Thyroid gland (tissue), 4 donors: ENCODE measurements around the gene ZNF775. TPM values are rescaled to one million over a fixed set of nuclear protein-coding genes. Genes with fewer than 3 reads are reported as not detected.

ENCODE experiments used
- DNase-seq, 2 donors: peaks; one replicate each; pipeline ENCODE4 v3.0.0-alpha.2; 2019
- H3K27ac ChIP-seq, 3 donors: fragments of 200-600 bp; sonication (generic); 1 replicate in 2 of 3; 2 replicates in 1 of 3; pipeline ENCODE4 v1.5.1; 2016 to 2019; ENCODE audit warnings: mild to moderate bottlenecking in 1 of 3, moderate library complexity in 1 of 3
- H3K27me3 ChIP-seq: fragments of 200-600 bp; sonication (generic); one replicate; pipeline ENCODE4 v1.5.1; 2019
- H3K36me3 ChIP-seq, 2 donors: fragments of 200-600 bp; sonication (generic); one replicate each; pipeline ENCODE4 v1.5.1; 2016 to 2019
- H3K4me1 ChIP-seq, 2 donors: fragments of 200-600 bp; sonication (generic); one replicate each; pipeline ENCODE4 v1.5.1; 2017 to 2019
- H3K4me3 ChIP-seq, 3 donors: fragments of 200-600 bp; sonication (generic); replicated peaks in 1 of 3; 1 replicate in 2 of 3; 2 replicates in 1 of 3; pipeline ENCODE4 v1.5.1; 2016; ENCODE audit warnings: mild to moderate bottlenecking in 1 of 3
- H3K9me3 ChIP-seq: fragments of 200-600 bp; sonication (generic); one replicate; pipeline ENCODE4 v1.5.1; 2017
- POLR2A ChIP-seq, 2 donors: fragments of 450-650 bp; IDR thresholded peaks; one replicate each; pipeline ENCODE4 v1.6.1; 2017; ENCODE audit warnings: antibody characterized with exemption in 2 of 2, mild to moderate bottlenecking in 2 of 2, moderate library complexity in 1 of 2
- WGBS, 2 donors: methylation state at CpG; one replicate each; pipeline ENCODE4 v1.1.5; 2017; 5-methylcytosine and 5-hydroxymethylcytosine counted together
- intact Hi-C: fragments of 100-400 bp; cut with DNase I; formaldehyde crosslinking; loops from one replicate; pipeline ENCODE4 v1.15.1; 2023
- total RNA-seq, 4 donors: library from RNA; depleted of rRNA; stranded (reverse); fragments of >200 nt; gene quantifications; one replicate each; pipeline ENCODE4 v1.2.3, GENCODE V29; 2016
- TF ChIP-seq, protein P1 (sequence below), 6 experiments: fragments of 200-600 bp in 3 of 6; fragments of 450-650 bp in 3 of 6; sonication (generic) in 3 of 6; IDR thresholded peaks; one replicate each; pipeline ENCODE4 v1.5.1; 2016 to 2019; ENCODE audit warnings: antibody characterized with exemption in 6 of 6, mild to moderate bottlenecking in 2 of 6, inconsistent platforms in 1 of 6, moderate library complexity in 1 of 6

ZNF775 gene
- total RNA-seq, 4 donors from 2014 or later: 4.3 to 7.5 (median 6.3) TPM

DNA sequence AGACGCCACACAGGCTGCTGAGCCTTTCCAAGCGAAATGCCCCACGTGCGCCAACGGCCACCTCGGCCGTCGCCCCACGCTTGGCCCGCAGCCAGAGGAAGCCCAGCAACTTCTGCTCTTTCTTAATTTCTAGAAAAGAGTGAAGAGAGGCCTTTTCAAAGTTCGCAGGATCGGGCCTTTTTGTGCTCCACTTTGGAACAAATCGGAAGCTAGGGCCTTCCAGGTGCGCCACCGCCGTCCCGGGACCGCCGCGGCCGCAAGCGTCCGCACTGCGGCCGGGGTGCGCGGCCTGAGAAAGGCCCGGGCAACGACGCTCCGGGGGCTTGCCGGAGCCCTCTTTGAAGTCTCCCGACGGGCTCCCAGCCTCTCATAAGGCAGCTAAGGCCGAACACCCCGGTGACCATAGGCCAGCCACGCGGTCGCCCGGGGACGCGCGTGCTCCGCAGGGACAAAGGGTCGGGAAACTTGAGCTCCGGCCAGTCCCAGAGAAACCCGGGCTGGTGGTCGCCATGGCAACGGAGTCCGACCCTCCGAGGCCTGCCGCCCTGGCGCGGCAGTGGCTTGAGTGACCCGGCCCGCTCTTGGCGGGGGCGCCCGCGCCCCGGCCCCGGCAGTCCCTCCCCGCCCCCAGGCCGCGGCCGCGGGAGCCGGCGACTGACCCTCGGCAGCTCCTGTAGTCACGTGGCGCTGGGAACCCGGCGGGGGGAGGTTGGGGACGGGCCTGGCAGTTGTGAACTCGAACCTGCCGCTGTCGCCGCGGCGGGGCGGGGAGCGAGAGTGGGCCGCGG lies 10.8 kb upstream of the ZNF775 start, which contains the start of gene REPIN1:
TSS of gene REPIN1 (plus strand) at position 727 of the 788 bp plus-strand sequence. CDS start 890 bp downstream, outside the sequence.
- Histone ChIP-seq H3K4me1 (peaks cover 16 to 31% of the 10 kb centered on the region in 2 donors), H3K27me3 (no peaks in the 10 kb centered on the region), H3K27ac (peak within 1 kb of the TSS; percentile 92 to 98 (median 93)), H3K9me3 (no peaks in the 10 kb centered on the region), H3K36me3 (peaks cover 14 to 17% of the 10 kb centered on the region in 2 donors), H3K4me3 (peak within 1 kb of the TSS; percentile 73 to 96 (median 82))
- peak; percentile 93 to 95 for DNase-seq
- TF ChIP-seq, protein P1, sequence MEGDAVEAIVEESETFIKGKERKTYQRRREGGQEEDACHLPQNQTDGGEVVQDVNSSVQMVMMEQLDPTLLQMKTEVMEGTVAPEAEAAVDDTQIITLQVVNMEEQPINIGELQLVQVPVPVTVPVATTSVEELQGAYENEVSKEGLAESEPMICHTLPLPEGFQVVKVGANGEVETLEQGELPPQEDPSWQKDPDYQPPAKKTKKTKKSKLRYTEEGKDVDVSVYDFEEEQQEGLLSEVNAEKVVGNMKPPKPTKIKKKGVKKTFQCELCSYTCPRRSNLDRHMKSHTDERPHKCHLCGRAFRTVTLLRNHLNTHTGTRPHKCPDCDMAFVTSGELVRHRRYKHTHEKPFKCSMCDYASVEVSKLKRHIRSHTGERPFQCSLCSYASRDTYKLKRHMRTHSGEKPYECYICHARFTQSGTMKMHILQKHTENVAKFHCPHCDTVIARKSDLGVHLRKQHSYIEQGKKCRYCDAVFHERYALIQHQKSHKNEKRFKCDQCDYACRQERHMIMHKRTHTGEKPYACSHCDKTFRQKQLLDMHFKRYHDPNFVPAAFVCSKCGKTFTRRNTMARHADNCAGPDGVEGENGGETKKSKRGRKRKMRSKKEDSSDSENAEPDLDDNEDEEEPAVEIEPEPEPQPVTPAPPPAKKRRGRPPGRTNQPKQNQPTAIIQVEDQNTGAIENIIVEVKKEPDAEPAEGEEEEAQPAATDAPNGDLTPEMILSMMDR (IDR thresholded peaks at IDR 0.05): no peak
- peak; percentile 23 to 74 for TF ChIP-seq POLR2A (IDR thresholded peaks at IDR 0.05)
- intact Hi-C loops: no loop called here
- 1 to 2% methylated on average over 19 to 34 of the region's 85 CpGs for WGBS, 2 donors

DNA sequence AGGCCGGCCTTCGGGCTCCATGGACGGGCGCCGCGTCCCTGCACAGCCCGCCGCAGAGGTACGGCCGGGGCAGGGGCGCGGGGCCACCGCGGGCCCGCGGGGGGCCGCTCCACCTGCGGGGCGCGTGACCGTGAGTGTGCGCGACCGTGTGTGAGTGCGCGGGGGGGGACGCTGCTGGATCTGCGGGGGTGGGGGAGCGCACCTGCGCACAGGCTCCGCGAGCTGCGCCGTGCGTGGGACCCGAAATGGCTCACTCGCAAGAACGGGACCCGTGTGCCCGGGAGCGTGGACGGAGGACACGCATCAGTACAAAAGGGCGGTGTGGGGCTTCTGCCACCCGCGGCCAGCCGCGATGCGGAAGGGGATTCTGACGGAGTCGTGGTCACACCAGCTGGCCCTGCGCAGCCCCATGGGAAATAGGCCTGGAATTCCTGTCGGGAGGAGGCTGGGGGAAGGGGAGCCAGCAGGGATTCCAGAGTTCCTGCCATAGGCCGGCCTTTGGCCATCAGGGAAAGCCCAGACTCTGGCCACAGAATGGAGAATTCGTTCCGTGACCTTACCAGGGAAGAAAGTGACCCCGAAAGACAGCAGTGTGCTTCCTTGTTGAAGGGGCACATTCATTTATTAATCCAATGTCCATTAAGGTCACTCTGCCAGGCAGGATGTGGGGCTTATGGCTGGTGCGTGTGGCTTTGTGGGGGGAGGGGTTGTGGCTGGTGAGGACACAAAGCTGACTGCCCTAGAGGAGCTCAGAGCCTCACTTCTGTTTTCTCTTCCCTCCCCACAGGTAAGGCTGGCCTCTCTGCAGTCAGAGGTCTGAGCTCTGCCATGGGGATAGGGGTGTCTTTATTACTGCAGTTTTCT lies 10.0 kb upstream of the ZNF775 start:
- DNase-seq: peak; percentile 68 to 77
- intact Hi-C loops: no loop called here

DNA sequence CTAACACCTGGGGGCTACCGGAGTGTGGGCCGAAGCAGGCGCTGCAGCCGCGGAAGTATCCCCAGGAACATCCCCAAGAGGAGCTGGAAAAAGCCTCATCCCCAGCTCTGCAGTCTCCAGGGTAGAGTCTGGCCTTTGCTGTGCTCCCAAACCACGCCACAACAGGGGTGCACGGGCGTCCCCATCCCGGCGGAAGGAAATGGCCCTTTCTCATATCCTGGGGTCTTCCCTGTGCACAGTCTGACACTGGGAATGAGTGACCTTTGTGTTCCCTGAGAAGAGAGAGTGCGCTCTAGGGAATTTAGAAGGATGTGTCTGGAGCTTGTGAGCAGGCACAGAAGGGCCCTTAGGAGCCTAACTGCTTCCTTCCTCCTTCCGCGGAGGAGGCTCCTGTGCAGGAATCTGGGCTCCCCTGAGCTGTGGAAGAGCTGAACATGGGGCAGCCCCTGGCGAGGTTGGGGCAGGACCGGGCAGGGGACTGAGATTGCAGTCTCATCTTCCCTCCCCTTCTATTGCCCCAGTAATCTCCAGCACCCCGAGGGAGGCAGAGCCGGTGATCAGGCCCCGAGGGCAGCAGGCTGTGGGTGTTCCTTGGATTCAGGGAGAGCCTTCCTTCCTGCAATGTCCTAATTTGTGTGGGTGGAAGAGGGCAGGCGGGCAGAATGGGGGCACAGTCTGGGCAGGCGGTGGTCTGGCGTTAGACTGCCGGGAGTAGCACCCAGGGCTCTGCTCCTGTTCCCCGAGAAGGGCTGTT lies 9.2 kb upstream of the ZNF775 start:
- WGBS, 2 donors: 34 to 47% methylated on average over 16 to 19 of the region's 23 CpGs
- Histone ChIP-seq H3K27ac (peak overlapping the region; percentile 92 to 98 (median 93)), H3K36me3 (peaks cover 17 to 19% of the 10 kb centered on the region in 2 donors), H3K9me3 (no peaks in the 10 kb centered on the region), H3K4me1 (peaks cover 20 to 38% of the 10 kb centered on the region in 2 donors), H3K4me3 (peak overlapping the region; percentile 73 to 96 (median 82)), H3K27me3 (no peaks in the 10 kb centered on the region)
- intact Hi-C loops: loop anchor here (5.0 kb wide), 1 partner anchor 37 kb away; a partner anchor contains a TSS
- TF ChIP-seq, protein P1 (IDR thresholded peaks at IDR 0.05): no peak
- TF ChIP-seq POLR2A (IDR thresholded peaks at IDR 0.05): no peak
- DNase-seq: no peak

More for the DNA sequence above, 10.0 kb upstream of the ZNF775 start:
- 0 to 1% methylated on average over 8 to 28 of the region's 58 CpGs for WGBS, 2 donors
- Histone ChIP-seq H3K36me3 (peaks cover 14 to 17% of the 10 kb centered on the region in 2 donors), H3K4me3 (peak overlapping the region; percentile 73 to 96 (median 82)), H3K4me1 (peaks cover 20 to 38% of the 10 kb centered on the region in 2 donors), H3K27me3 (no peaks in the 10 kb centered on the region), H3K27ac (peak overlapping the region; percentile 92 to 98 (median 93)), H3K9me3 (no peaks in the 10 kb centered on the region)
- TF ChIP-seq, protein P1 (IDR thresholded peaks at IDR 0.05): no peak
- TF ChIP-seq POLR2A (IDR thresholded peaks at IDR 0.05): no peak

DNA sequence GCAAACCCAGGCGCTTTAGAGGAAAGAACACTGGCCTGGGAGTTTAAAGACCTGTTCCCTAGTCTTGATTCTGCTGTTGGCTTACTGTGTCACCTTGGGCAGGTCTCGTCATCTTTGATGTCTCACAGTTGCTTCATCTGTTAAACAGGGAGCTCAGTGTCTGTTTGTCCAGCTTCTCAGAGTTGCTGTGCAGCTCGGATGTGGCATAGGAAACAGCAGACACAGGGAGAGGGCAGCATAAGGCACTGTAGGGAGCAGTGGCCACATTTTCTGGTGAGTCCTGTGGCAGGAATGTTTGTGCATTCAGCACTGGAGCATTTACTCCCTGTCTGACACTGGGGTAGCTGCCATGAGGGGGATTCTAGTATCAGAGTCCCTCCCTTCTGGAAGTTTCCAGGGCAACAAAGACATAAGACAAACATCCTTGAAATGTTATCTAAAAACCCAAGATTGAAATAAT lies 8.5 kb upstream of the ZNF775 start:
- no peak for DNase-seq
- Histone ChIP-seq H3K4me1 (peaks cover 20 to 38% of the 10 kb centered on the region in 2 donors), H3K27ac (no peak overlapping the region), H3K27me3 (no peaks in the 10 kb centered on the region), H3K4me3 (no peak overlapping the region), H3K36me3 (peaks cover 17 to 19% of the 10 kb centered on the region in 2 donors), H3K9me3 (no peaks in the 10 kb centered on the region)
- no peak for TF ChIP-seq POLR2A (IDR thresholded peaks at IDR 0.05)
- TF ChIP-seq, protein P1 (IDR thresholded peaks at IDR 0.05): no peak
- WGBS, 2 donors: 93 to 98% methylated on average over 3 of the region's 3 CpGs
- intact Hi-C loops: loop anchor here (5.0 kb wide), 1 partner anchor 37 kb away; a partner anchor contains a TSS
